GM10248 (cell line): ENCODE data around the gene PCCA.
A peak's percentile ranks its signal among the peaks of the same experiment; 100 is the strongest.

Source experiments
- CTCF ChIA-PET: fragments of 300-600 bp; sonication (Branson Sonifier 250); formaldehyde crosslinking; extraction: SDS; loops from one replicate; lab custom pipeline; 2021; ENCODE audit warnings: antibody characterized with exemption; lab: Yijun Ruan, JAX
- POLR2A ChIA-PET: fragments of 350-650 bp; sonication (Branson Sonifier 250); formaldehyde crosslinking; extraction: SDS; loops from one replicate; lab custom pipeline; 2020; ENCODE audit warnings: antibody characterized with exemption; lab: Yijun Ruan, JAX
- DNase-seq: peaks from one replicate; pipeline ENCODE4 v3.0.0; 2012; ENCODE audit errors: extremely low spot score
- TF ChIP-seq, protein P1 (sequence below): IDR thresholded peaks from 2 replicates; pipeline ENCODE4 v1.5.1; 2012; ENCODE audit warnings: mild to moderate bottlenecking, low read depth; ENCODE audit errors: extremely low read depth, missing control alignments, control extremely low read depth

Gene PCCA

DNA sequence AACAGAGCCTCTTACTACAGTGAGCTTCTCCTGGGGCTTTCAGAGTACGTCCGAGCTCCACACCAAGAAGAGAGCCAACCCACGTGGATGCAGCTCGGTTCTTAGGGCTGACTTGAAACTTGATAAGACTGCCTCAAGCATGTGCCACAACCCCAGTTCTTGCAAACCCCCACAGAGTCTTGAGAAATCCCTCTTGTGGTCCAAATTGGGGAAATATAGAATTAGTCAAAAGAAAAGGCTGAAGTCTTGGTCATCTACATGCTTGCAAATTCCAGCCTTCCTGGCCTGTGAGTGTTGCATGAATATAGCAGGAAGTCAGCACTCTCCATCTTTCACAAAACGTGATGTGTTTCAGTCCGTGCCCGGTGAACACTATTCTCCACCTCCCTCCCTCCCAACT is 404.5 kb downstream of the PCCA start:
- TF ChIP-seq, protein P1, sequence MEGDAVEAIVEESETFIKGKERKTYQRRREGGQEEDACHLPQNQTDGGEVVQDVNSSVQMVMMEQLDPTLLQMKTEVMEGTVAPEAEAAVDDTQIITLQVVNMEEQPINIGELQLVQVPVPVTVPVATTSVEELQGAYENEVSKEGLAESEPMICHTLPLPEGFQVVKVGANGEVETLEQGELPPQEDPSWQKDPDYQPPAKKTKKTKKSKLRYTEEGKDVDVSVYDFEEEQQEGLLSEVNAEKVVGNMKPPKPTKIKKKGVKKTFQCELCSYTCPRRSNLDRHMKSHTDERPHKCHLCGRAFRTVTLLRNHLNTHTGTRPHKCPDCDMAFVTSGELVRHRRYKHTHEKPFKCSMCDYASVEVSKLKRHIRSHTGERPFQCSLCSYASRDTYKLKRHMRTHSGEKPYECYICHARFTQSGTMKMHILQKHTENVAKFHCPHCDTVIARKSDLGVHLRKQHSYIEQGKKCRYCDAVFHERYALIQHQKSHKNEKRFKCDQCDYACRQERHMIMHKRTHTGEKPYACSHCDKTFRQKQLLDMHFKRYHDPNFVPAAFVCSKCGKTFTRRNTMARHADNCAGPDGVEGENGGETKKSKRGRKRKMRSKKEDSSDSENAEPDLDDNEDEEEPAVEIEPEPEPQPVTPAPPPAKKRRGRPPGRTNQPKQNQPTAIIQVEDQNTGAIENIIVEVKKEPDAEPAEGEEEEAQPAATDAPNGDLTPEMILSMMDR = no peak
- ChIA-PET POLR2A (no interaction called here), CTCF (interaction anchor here (1.3 to 1.5 kb wide), 3 partner anchors 8 to 21 kb away, joined by 4 to 5 read pairs (median 4); no protein-coding TSS in a partner anchor)
- no peak for DNase-seq

DNA sequence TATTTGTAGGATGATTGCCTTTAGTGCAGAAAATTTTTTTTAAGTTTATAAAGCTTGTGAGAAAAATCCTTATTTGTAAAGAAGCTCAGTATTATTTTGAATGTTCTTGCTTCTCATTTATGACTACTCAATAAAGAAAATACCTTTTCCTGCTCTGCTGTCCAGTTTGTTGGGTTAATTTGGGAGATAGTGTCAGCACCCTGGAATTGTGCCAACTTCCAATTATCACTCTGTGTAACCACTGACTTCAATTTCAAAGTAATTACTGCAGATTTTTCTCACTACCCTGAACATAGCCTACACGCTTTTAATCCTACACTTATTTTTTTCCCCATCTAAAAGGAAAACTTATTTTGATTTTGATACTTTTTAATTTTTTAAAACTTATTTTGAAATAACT is 406.6 kb downstream of the PCCA start:
- ChIA-PET POLR2A (no interaction called here), CTCF (interaction anchor here (1.0 kb wide), 1 partner anchor 595 kb away, joined by 3 read pairs; no protein-coding TSS in a partner anchor)
- no peak for DNase-seq
- TF ChIP-seq, protein P1 = no peak

DNA sequence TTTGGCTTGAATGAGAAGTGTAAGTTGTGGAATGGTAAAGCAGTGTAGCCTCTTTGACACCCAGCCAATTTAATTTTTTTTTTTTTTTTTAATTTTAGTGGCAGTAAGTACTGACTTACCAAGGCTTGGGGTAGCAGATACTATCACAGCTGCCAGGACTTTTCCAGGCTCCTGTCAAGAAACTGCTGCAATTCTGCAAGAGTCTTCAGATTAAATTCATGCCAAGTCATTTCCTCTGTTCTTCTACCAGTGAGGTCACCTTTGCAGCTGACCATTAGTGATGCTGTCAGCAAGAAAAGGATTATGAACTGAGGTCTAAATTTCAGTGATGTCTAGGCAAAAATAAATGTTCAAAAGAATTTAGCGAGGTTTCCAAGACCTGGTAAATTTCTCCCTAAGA is 408.5 kb downstream of the PCCA start:
- DNase-seq = no peak
- TF ChIP-seq, protein P1 = no peak

DNA sequence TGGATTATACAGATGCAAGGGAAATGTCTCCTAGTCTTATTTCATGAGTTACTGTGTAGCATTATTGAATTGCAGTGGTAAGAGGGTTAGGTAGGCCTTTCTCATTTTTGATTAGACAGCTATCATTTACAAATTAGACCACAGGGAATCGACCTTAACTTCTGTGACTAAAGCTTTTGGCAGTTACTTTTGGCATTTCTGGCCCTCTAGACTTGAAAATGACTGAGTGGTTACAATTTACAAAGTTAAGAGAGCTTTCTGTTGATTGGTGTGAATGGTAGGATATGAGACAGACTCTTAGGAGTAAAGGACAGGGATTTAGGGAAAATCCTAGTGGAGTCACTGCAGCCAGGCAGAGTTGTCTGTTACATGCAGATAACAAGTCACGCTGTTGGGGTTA is 413.6 kb downstream of the PCCA start:
- ChIA-PET CTCF (interaction anchor here (0.9 to 3.2 kb wide), 5 partner anchors 9 to 602 kb away, joined by 4 to 13 read pairs (median 5); no protein-coding TSS in a partner anchor), POLR2A (no interaction called here)
- no peak for DNase-seq
- TF ChIP-seq, protein P1 = no peak

More for the DNA sequence above, 408.5 kb downstream of the PCCA start:
- ChIA-PET CTCF (no interaction called here), POLR2A (no interaction called here)

DNA sequence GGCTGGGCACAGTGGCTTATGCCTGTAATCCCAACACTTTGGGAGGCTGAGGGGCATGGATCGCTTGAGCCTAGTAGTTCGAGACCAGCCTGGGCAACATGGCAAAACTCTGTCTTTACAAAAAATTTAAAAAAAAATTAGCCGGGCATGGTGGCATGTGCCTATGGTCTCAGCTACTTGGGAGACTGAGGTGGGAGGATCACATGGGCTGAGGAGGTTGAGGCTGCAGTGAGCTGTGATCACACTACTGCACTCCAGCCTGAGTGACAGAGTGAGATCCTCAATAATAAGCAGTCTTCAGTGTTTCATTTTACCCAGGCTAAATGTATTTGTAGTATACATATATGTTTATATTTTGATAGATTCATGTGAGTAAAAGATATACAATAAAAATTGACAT is 414.7 kb downstream of the PCCA start:
- TF ChIP-seq, protein P1 = no peak
- POLR2A ChIA-PET = interaction anchor here (0.7 kb wide), 1 partner anchor 16 kb away, joined by 4 read pairs; no protein-coding TSS in a partner anchor
- CTCF ChIA-PET = interaction anchor here (3.2 kb wide), 1 partner anchor 11 kb away, joined by 13 read pairs; no protein-coding TSS in a partner anchor

DNA sequence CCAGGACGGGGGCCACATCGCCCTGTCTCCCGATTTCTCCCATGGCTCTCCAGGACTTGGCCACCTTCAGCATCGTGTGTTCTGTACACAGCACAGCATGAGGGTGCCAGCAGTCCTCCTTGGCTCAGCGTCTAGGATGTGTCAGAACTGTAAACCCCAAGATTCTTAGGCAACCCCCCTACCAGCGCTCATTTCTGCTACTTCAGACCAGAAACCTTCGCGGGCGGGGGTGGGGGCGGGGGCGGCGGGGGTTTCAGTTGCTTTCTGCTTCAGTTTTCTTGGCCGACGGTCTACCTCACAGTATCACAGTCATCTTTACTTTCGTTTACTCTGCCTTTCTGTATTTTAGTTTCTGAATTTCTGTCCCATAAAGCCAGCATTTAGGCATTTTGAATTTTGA is 417.3 kb downstream of the PCCA start:
- CTCF ChIA-PET = interaction anchor here (1.1 to 1.2 kb wide), 2 partner anchors 9 to 590 kb away, joined by 3 to 5 read pairs; no protein-coding TSS in a partner anchor
- peak; percentile 70 for DNase-seq
- TF ChIP-seq, protein P1 = no peak
- POLR2A ChIA-PET = no interaction called here

More for the DNA sequence above, 414.7 kb downstream of the PCCA start:
- no peak for DNase-seq
